ENCODE measurements around the gene EMP2. TPM values are rescaled to one million over a fixed set of nuclear protein-coding genes. Genes with fewer than 3 reads are reported as not detected.
"Not testable (repeated sequence)": the region's sequence is repeated elsewhere in the genome, so short reads cannot be mapped to it uniquely, and the experiment has no call there.

EMP2 gene
- total RNA-seq, 1 experiment from 2014 or later, result 41.7 TPM

- DNase-seq (ENCODE audit: low spot score), result no peak
Observed at GRCh38 chr16:10552998-10553491, 27.4 kb downstream of the EMP2 start.

DNA sequence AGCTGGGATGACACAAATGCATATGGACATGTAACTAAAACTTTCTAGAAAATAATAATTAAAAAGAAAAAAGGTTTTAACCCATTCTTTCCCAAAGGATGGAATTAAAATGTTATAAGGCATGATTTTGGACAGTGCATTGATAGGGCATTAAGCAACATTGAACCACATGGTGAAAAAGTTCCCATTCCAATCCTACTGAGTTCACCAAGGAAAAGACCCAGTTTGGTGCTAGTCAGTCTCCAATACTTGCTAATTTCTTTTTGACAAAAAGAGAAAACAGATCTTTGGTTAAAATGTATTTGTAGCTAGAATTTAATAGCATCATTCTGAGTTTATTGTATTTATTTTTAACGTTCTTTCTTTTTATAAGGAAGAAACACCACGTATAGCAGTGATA is 28.1 kb downstream of the EMP2 start:
- DNase-seq (ENCODE audit: low spot score), result no peak

GRCh38 chr16:10551881-10552280 is 28.5 kb downstream of the EMP2 start:
- no peak for DNase-seq (ENCODE audit: low spot score)

DNA sequence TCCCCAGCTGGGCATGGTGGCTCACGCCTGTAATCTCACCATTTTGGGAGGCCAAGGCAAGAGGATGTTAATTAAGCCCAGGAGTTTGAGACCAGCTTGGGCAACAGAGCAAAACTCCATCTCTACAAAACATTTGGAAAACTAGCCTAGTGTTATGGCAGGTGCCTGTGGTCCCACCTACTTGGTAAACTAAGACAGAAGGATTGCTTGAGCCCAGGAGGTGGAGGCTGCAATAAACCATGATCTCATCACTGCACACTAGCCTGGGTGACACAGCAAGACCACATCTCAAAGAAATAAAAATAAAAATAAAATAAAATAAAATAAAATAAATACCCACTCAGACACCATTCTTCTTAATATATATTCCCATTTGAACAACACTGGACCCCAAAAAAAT is 32.0 kb downstream of the EMP2 start:
- no peak for DNase-seq (ENCODE audit: low spot score)

DNA sequence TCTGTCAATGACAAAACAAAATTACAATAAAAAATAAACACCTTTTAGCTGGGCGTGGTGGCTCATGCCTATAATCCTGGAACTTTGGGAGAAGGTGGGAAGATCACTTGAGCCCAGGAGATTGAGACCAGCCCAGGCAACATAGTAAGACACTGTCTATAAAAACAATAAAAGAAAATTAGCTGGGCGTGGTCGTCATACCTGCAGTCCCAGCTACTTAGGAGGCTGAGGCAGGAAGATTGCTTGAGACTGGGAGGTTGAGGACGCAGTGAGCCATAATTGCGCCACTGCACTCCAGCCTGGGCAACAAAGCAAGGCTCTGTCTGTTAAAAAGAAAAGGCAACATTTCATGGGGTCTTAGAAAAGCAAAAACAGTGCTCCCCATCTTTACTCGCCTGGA is 32.7 kb downstream of the EMP2 start:
- no peak for DNase-seq (ENCODE audit: low spot score)

DNA sequence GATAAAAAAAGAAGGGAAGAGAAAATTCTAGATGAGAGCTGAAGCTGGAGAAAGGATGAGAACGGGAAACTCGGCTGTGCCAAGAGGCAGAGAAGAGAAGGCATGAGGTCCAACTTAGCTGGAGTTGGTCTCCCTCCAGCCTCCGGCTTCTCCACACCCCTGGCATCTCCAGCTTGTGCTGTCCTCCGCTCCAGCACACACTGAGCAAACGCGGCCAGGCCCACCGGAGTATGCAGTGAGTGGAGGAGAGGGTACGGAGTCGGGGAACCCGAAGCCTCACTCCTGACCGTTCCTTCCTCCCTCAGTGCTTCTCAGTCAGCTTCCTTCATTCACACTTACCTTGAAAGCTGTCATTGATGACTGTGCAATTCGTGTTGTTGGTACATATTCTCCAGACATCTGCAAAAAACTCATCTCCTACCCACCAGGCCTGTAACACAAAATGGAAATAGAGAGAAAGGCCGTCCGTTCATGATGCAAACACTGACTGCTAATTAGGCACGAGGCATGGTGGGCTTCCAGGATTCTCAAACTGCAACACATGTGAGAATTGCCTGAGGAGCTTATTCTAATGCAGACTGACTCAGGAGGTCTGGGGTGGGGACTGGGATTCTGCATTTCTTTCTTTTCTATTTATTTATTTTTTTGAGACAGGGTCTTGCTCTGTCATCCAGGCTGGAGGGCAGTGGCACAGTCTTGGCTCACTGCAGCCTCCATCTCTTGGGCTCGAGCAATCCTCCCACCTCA is 37.0 kb downstream of the EMP2 start:
- DNase-seq (ENCODE audit: low spot score), result no peak

DNA sequence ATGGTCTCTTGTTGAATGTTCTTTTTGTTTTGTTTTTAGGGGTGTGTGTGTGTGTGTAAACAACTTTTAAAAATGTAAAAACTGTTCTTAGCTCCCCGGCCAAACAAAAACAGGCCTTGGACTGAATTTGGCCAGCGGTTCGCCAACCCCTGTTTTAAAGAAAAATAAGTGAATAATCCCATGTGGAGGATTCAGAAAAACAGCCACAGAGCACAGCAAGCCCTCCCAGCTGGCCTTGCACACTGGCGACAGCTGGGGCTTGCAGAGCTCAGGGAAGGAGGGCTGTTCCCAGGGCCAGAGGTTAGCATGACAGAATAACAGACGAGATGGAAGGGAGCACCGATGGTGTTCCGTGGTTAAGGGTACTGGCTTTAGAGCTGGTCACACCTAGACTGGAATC is 39.0 kb downstream of the EMP2 start:
- no peak for DNase-seq (ENCODE audit: low spot score)

DNA sequence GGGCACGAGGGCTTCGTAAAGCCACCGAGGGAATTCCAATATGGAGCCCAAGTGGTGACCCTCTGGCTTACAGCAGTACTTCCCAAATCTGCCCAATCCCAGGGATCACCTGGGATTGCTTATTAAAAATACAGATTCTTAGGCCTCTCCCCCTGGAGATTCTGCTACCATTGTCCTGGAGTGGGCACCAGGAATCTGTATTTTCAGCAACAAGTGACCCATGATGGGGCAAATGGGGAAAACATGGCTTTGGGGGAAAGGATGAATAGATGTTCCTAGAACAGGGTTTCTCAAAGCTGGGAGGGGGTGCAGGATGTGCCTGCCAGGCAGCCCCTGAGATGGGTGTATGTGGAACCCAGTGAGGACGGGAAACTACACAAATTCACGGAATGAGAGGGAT is 40.6 kb downstream of the EMP2 start:
- DNase-seq (ENCODE audit: low spot score), result no peak

DNA sequence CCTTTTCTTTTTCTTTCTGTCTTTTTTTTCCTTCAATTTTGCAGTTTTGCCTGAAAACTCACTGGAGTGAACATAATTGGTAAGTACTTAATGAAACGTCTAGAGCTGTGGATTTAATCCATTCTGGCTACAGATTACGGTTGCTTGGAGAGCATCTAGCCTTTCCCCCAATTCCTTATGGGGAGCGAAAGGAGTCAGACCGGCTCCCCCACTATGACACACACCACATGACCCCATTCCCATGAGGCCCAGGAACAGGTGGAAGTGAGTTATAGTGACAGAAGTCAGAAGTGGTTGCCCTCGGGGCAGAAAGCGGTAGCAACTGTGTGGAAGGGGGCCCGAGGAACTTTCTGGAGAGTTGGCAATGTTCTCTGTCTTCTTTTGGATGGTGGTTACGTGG is 41.2 kb downstream of the EMP2 start:
- no peak for DNase-seq (ENCODE audit: low spot score)

DNA sequence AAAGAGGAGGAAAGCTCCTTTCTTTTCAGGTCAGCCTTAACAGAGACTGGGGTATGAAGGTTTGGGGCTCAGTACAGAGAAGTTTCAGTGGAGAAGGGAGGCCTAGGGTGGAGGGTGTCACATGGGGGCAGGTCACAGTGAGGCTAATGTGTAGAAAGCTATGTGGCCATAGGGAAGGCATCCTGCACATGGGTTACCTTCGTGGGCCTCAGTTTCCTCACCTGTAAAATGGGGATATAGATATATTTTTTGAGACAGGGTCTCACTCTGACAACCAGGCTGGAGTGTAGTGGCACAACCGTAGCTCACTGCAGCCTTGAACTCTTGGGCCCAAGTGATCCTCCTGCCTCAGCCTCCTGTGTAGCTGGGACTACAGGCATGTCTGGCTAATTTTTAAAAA is 41.8 kb downstream of the EMP2 start:
- DNase-seq (ENCODE audit: low spot score), result no peak

- no peak for DNase-seq (ENCODE audit: low spot score)
Observed at GRCh38 chr16:10537946-10538345, 42.5 kb downstream of the EMP2 start.

- DNase-seq (ENCODE audit: low spot score), result no peak
Observed at GRCh38 chr16:10536814-10537389, 43.5 kb downstream of the EMP2 start.

DNA sequence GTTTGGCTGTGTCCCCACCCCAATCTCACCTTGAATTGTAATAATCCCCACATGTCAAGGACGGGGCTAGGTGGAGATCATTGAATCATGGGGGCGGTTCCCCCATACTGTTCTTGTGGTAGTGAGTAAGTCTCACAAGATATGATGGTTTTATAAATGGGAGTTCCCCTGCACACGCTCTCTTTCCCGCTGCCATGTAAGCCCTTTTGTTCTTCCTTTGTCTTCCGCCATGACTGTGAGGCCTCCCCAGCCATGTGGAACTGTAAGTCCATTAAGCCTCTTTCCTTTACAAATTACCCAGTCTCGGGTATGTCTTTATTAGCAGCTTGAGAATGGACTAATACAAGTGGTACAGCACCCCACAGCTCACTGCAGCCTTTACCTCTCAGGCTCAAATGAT is 44.1 kb downstream of the EMP2 start:
- DNase-seq (ENCODE audit: low spot score), result not testable (repeated sequence)

- no peak for DNase-seq (ENCODE audit: low spot score)
Observed at GRCh38 chr16:10535461-10535860, 44.9 kb downstream of the EMP2 start.

- no peak for DNase-seq (ENCODE audit: low spot score)
Observed at GRCh38 chr16:10534748-10535147, 45.6 kb downstream of the EMP2 start.

DNA sequence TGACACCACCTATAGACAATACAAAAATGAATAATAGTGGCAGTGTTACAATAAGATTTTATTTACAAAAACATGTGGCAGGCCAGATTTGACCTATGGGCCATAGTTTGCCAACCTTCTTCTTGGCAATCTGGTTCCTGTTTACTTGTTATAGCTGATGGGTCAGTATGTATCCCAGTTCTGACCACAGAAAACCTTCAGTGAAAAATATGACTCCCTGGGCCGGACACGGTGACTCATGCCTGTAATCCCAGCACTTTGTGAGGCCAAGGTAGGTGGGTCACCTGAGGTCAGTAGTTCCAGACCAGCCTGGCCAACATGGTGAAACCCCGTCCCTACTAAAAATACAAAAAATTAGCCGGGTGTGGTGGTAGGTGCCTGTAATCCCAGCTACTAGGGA is 46.8 kb downstream of the EMP2 start:
- peak; percentile 17 for DNase-seq (ENCODE audit: low spot score)

GRCh38 chr16:10531582-10531981 is 48.8 kb downstream of the EMP2 start:
- no peak for DNase-seq (ENCODE audit: low spot score)

GRCh38 chr16:10530685-10531084 is 49.7 kb downstream of the EMP2 start:
- no peak for DNase-seq (ENCODE audit: low spot score)

DNA sequence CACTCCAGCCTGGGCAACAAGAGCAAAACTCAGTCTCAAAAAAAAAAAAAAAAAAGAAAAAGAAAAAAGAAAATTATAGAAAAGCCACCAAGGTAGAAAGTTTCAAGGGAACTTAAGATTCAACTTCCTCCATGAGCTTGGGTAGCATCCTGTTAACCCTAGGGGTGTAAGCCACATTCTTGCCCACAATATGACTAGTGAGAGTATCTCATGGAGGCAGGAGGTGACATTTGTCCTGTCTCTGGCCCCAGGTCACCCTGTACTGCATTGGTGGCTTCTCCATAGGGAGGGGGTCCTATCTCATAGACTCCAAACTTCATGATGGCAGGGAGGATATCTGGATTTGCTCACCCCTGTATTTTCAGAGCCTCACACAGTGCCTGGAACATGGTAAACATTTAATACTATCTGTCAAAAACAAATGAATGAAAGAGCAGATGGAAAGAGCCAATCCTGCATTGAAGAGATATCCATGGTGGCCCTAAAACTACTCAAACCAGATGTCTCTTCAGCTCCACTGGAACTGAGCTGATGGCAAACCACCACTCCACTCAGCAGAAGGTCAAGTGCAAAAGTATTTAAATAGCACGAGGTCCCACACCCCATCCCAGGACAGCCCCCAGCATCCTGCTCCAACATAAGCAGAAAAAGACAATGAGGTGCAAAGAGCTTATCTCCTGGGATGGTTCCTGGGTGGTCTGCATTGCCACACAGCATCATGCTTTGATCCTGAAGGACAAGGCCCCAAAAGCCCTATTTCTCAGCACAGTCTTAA is 50.3 kb downstream of the EMP2 start:
- DNase-seq (ENCODE audit: low spot score), result no peak

- DNase-seq (ENCODE audit: low spot score), result no peak
Observed at GRCh38 chr16:10528635-10529034, 51.8 kb downstream of the EMP2 start.

GRCh38 chr16:10526962-10527361 is 53.4 kb downstream of the EMP2 start:
- no peak for DNase-seq (ENCODE audit: low spot score)

- DNase-seq (ENCODE audit: low spot score), result no peak
Observed at GRCh38 chr16:10525214-10525825, 55.1 kb downstream of the EMP2 start.
